Measurements from ENCODE around the gene TMEM91. TPM values are rescaled to one million over a fixed set of nuclear protein-coding genes. Genes with fewer than 3 reads are reported as not detected.
A peak's percentile ranks its signal among the peaks of the same experiment; 100 is the strongest.

TMEM91 gene
- total RNA-seq, 1 donor from 2014 or later: 7.4 TPM

DNA sequence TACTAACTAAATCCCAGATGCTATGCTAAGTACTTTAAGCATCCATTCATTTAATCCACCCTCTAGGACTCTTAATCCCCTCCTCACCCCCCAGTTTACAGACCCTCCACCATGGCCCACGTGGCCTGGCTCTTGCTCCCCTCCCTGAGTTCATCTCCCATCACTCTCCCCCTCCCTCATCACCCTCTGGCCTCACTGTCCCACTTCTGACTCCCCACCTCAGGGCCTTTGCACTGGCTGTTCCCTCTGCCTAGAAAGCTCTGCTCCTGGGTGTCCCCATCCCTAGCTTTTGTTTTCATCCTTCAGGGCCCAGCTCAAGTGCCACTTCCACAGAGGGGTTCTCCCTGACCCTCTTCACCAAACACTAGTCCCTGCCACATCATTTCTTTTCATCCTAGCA is 16.6 kb upstream of the TMEM91 start:
- H2AFZ ChIP-seq (ENCODE audit: low read depth, low read length): no peak overlapping the region
- H3K4me3 ChIP-seq (ENCODE audit: insufficient read depth, low read depth, low read length): no peak overlapping the region
- no peak overlapping the region for H3K4me2 ChIP-seq (ENCODE audit: low read length)
- H3K9me3 ChIP-seq (ENCODE audit: insufficient read depth, low read depth, low read length): no peaks in the 10 kb centered on the region
- no peak for FAIRE-seq
- Mint-ChIP-seq H3K36me3 (ENCODE audit: low read depth, unreplicated experiment) (peaks cover 20% of the 10 kb centered on the region), H3K27ac (ENCODE audit: unreplicated experiment) (no peak overlapping the region), H3K4me3 (ENCODE audit: unreplicated experiment) (no peak overlapping the region), H3K27me3 (ENCODE audit: low read depth, unreplicated experiment) (no peaks in the 10 kb centered on the region), H3K9me3 (ENCODE audit: unreplicated experiment) (no peaks in the 10 kb centered on the region), H3K4me1 (ENCODE audit: low read depth, unreplicated experiment) (no peaks in the 10 kb centered on the region)
- peaks cover 4% of the 10 kb centered on the region for H4K20me1 ChIP-seq (ENCODE audit: insufficient read depth, low read length)
- no peak overlapping the region for H3K27ac ChIP-seq (ENCODE audit: low read depth, low read length)
- H3K79me2 ChIP-seq (ENCODE audit: insufficient read depth, low read length): peaks cover 11% of the 10 kb centered on the region
- no peaks in the 10 kb centered on the region for H3K36me3 ChIP-seq (ENCODE audit: insufficient read depth, low read length)
- H3K4me1 ChIP-seq (ENCODE audit: insufficient read depth, low read length): peaks cover 10% of the 10 kb centered on the region
- H3K9ac ChIP-seq (ENCODE audit: low read length): no peak overlapping the region
- H3K27me3 ChIP-seq (ENCODE audit: insufficient read depth, low read length): no peaks in the 10 kb centered on the region
- TF ChIP-seq, protein P1, sequence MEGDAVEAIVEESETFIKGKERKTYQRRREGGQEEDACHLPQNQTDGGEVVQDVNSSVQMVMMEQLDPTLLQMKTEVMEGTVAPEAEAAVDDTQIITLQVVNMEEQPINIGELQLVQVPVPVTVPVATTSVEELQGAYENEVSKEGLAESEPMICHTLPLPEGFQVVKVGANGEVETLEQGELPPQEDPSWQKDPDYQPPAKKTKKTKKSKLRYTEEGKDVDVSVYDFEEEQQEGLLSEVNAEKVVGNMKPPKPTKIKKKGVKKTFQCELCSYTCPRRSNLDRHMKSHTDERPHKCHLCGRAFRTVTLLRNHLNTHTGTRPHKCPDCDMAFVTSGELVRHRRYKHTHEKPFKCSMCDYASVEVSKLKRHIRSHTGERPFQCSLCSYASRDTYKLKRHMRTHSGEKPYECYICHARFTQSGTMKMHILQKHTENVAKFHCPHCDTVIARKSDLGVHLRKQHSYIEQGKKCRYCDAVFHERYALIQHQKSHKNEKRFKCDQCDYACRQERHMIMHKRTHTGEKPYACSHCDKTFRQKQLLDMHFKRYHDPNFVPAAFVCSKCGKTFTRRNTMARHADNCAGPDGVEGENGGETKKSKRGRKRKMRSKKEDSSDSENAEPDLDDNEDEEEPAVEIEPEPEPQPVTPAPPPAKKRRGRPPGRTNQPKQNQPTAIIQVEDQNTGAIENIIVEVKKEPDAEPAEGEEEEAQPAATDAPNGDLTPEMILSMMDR (IDR thresholded peaks at IDR 0.05; ENCODE audit: insufficient read depth, low read depth, low read length): no peak
- no peak for TF ChIP-seq EZH2 (IDR thresholded peaks at IDR 0.05; ENCODE audit: insufficient read depth, low read length)
- DNase-seq (ENCODE audit: low read depth): no peak

DNA sequence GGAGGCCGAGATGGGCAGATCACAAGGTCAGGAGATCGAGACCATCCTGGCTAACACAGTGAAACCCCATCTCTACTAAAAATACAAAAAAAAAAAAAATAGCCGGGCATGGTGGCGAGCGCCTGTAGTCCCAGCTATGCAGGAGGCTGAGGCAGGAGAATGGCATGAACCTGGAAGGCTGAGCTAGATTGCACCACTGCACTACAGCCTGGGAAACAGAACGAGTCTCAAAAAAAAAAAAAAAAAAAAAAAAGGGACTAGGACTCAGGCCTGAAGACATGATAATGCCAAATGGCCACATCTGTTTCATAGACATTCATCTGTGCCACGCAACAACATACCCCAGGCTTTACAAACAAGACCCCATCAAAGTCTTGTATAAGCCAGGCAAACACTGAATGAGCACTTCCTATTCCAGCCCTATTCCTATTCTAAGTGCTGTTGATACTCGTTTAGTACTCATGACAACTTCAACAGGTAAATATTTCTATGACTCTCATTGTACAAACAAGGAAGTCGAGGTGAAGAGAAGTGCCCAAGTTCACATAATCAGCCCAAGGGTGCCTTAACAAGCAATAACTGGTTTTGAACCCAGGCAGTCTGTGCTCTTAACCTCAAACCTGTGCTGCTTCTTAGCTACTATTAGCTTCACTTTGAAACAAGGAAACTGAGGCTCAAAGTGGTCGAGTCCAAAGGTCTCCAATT is 14.0 kb upstream of the TMEM91 start:
- Histone ChIP-seq H3K27ac (ENCODE audit: low read depth, low read length) (no peak overlapping the region), H3K27me3 (ENCODE audit: insufficient read depth, low read length) (no peaks in the 10 kb centered on the region), H3K4me1 (ENCODE audit: insufficient read depth, low read length) (peaks cover 11% of the 10 kb centered on the region), H3K9me3 (ENCODE audit: insufficient read depth, low read depth, low read length) (no peaks in the 10 kb centered on the region), H4K20me1 (ENCODE audit: insufficient read depth, low read length) (no peaks in the 10 kb centered on the region), H3K36me3 (ENCODE audit: insufficient read depth, low read length) (no peaks in the 10 kb centered on the region), H3K9ac (ENCODE audit: low read length) (no peak overlapping the region), H2AFZ (ENCODE audit: low read depth, low read length) (no peak overlapping the region), H3K4me2 (ENCODE audit: low read length) (no peak overlapping the region), H3K79me2 (ENCODE audit: insufficient read depth, low read length) (peaks cover 26% of the 10 kb centered on the region), H3K4me3 (ENCODE audit: insufficient read depth, low read depth, low read length) (no peak overlapping the region)
- peaks cover 7% of the 10 kb centered on the region for H3K36me3 Mint-ChIP-seq (ENCODE audit: low read depth, unreplicated experiment)
- no peaks in the 10 kb centered on the region for H3K9me3 Mint-ChIP-seq (ENCODE audit: unreplicated experiment)
- FAIRE-seq: no peak
- no peak for DNase-seq (ENCODE audit: low read depth)
- peaks cover 5% of the 10 kb centered on the region for H3K4me1 Mint-ChIP-seq (ENCODE audit: low read depth, unreplicated experiment)
- TF ChIP-seq EZH2 (IDR thresholded peaks at IDR 0.05; ENCODE audit: insufficient read depth, low read length): no peak
- TF ChIP-seq, protein P1 (IDR thresholded peaks at IDR 0.05; ENCODE audit: insufficient read depth, low read depth, low read length): no peak
- peak overlapping the region; percentile 93 for H3K4me3 Mint-ChIP-seq (ENCODE audit: unreplicated experiment)
- H3K27ac Mint-ChIP-seq (ENCODE audit: unreplicated experiment): no peak overlapping the region
- H3K27me3 Mint-ChIP-seq (ENCODE audit: low read depth, unreplicated experiment): no peaks in the 10 kb centered on the region

DNA sequence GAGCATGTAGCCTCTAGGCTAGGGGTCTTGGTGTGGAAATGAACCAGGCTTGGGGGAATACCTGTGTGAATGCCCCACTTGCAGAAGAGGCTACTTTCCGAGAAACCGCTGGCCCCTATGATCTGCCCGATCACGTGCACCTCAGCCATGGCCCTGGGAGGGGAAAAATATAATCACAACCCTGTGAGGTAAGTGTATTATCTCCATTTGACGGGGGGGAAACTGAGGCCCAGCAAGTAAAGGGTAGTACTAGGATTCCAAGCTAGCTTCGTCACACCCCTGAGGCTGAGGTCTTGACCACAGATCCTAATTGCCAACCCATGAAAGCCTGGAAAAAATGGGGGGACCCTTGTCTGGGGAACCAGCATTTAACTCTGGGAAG is 13.0 kb upstream of the TMEM91 start:
- peak overlapping the region; percentile 98 for H3K27ac Mint-ChIP-seq (ENCODE audit: unreplicated experiment)
- H4K20me1 ChIP-seq (ENCODE audit: insufficient read depth, low read length): no peaks in the 10 kb centered on the region
- H3K9ac ChIP-seq (ENCODE audit: low read length): peak overlapping the region; percentile 98
- H3K9me3 Mint-ChIP-seq (ENCODE audit: unreplicated experiment): no peaks in the 10 kb centered on the region
- peaks cover 10% of the 10 kb centered on the region for H3K4me1 Mint-ChIP-seq (ENCODE audit: low read depth, unreplicated experiment)
- peaks cover 19% of the 10 kb centered on the region for H3K4me1 ChIP-seq (ENCODE audit: insufficient read depth, low read length)
- H3K9me3 ChIP-seq (ENCODE audit: insufficient read depth, low read depth, low read length): no peaks in the 10 kb centered on the region
- peak overlapping the region; percentile 93 for H3K4me3 Mint-ChIP-seq (ENCODE audit: unreplicated experiment)
- H3K4me3 ChIP-seq (ENCODE audit: insufficient read depth, low read depth, low read length): peak overlapping the region; percentile 93
- no peaks in the 10 kb centered on the region for H3K27me3 Mint-ChIP-seq (ENCODE audit: low read depth, unreplicated experiment)
- H3K79me2 ChIP-seq (ENCODE audit: insufficient read depth, low read length): peaks cover 26% of the 10 kb centered on the region
- DNase-seq (ENCODE audit: low read depth) (no peak), FAIRE-seq (no peak)
- H3K4me2 ChIP-seq (ENCODE audit: low read length): peak overlapping the region; percentile 85
- no peaks in the 10 kb centered on the region for H3K36me3 ChIP-seq (ENCODE audit: insufficient read depth, low read length)
- peak overlapping the region; percentile 100 for H3K27ac ChIP-seq (ENCODE audit: low read depth, low read length)
- peaks cover 10% of the 10 kb centered on the region for H3K36me3 Mint-ChIP-seq (ENCODE audit: low read depth, unreplicated experiment)
- H2AFZ ChIP-seq (ENCODE audit: low read depth, low read length): peak overlapping the region; percentile 97
- no peaks in the 10 kb centered on the region for H3K27me3 ChIP-seq (ENCODE audit: insufficient read depth, low read length)
- TF ChIP-seq, protein P1 (IDR thresholded peaks at IDR 0.05; ENCODE audit: insufficient read depth, low read depth, low read length): no peak
- TF ChIP-seq EZH2 (IDR thresholded peaks at IDR 0.05; ENCODE audit: insufficient read depth, low read length): no peak
